GM23338 (cell line): ENCODE data around the gene TRIP10. TPM values are rescaled to one million over a fixed set of nuclear protein-coding genes. Genes with fewer than 3 reads are reported as not detected.
"Not testable (repeated sequence)": the region's sequence is repeated elsewhere in the genome, so short reads cannot be mapped to it uniquely, and the experiment has no call there.

Source experiments
- ATAC-seq: fragments of 200-7000 bp; cut with Tn5 transposase; 3 replicates; pipeline ENCODE4 v1.9.1; 2020
- DNase-seq: peaks from one replicate; pipeline ENCODE4 v3.0.0-alpha.2; 2015; ENCODE audit warnings: low spot score
- H2AFZ ChIP-seq: fragments of 200-600 bp; sonication (generic); 2 replicates; pipeline ENCODE4 v1.8.0; 2016; ENCODE audit warnings: antibody characterized with exemption, mild to moderate bottlenecking, moderate library complexity
- H3F3A ChIP-seq: fragments of 200-600 bp; sonication (generic); replicated peaks from 2 replicates; pipeline ENCODE4 v1.8.0; 2017; ENCODE audit warnings: antibody characterized with exemption, mixed run types, low read depth
- H3K27ac ChIP-seq: fragments of 200-600 bp; sonication (generic); 2 replicates; pipeline ENCODE4 v1.6.1; 2016; ENCODE audit warnings: low read depth
- H3K27me3 ChIP-seq: fragments of 200-600 bp; sonication (generic); 2 replicates; pipeline ENCODE4 v1.8.0; 2016; ENCODE audit warnings: mild to moderate bottlenecking, mixed run types, moderate library complexity; ENCODE audit not compliant: insufficient read depth
- H3K36me3 ChIP-seq: fragments of 200-600 bp; sonication (generic); 2 replicates; pipeline ENCODE4 v1.8.0; 2016; ENCODE audit warnings: mild to moderate bottlenecking; ENCODE audit not compliant: insufficient read depth
- H3K4me1 ChIP-seq: fragments of 200-600 bp; sonication (generic); 2 replicates; pipeline ENCODE4 v1.8.0; 2016; ENCODE audit warnings: mild to moderate bottlenecking, moderate library complexity; ENCODE audit not compliant: insufficient read depth
- H3K4me2 ChIP-seq: fragments of 200-600 bp; sonication (generic); 2 replicates; pipeline ENCODE4 v1.7.1; 2017; ENCODE audit warnings: mixed run types
- H3K4me3 ChIP-seq: fragments of 200-600 bp; sonication (generic); 2 replicates; pipeline ENCODE4 v1.6.1; 2016; ENCODE audit warnings: mixed run types
- H3K79me2 ChIP-seq: fragments of 200-600 bp; sonication (generic); replicated peaks from 2 replicates; pipeline ENCODE4 v1.8.0; 2017; ENCODE audit warnings: mild to moderate bottlenecking; ENCODE audit not compliant: insufficient read depth
- H3K9me2 ChIP-seq: fragments of 200-600 bp; sonication (generic); 2 replicates; pipeline ENCODE4 v1.8.0; 2017; ENCODE audit not compliant: insufficient read depth
- H4K20me1 ChIP-seq: fragments of 200-600 bp; sonication (generic); replicated peaks from 2 replicates; pipeline ENCODE4 v1.8.0; 2017; ENCODE audit warnings: mild to moderate bottlenecking; ENCODE audit not compliant: insufficient read depth
- H3K27ac Mint-ChIP-seq: 2 replicates; pipeline ENCODE4 v1.8.0; 2020; ENCODE audit warnings: inconsistent platforms, mild to moderate bottlenecking, moderate library complexity, mixed read lengths
- H3K27me3 Mint-ChIP-seq: 3 replicates; pipeline ENCODE4 v1.8.0; 2022; ENCODE audit warnings: low read depth, mild to moderate bottlenecking, moderate library complexity, mixed read lengths, inconsistent platforms; ENCODE audit not compliant: insufficient read depth, poor library complexity
- H3K36me3 Mint-ChIP-seq: 3 replicates; pipeline ENCODE4 v1.8.0; 2021; ENCODE audit warnings: low read depth, mild to moderate bottlenecking, inconsistent platforms, moderate library complexity, mixed read lengths
- H3K4me1 Mint-ChIP-seq: 3 replicates; pipeline ENCODE4 v1.8.0; 2020; ENCODE audit warnings: mild to moderate bottlenecking, inconsistent platforms, mixed read lengths
- H3K4me3 Mint-ChIP-seq: 3 replicates; pipeline ENCODE4 v1.8.0; 2021; ENCODE audit warnings: moderate library complexity, mild to moderate bottlenecking, inconsistent platforms, mixed read lengths
- H3K9me3 Mint-ChIP-seq: 3 replicates; pipeline ENCODE4 v1.8.0; 2020; ENCODE audit warnings: moderate library complexity, mild to moderate bottlenecking, inconsistent platforms, mixed read lengths
- CREB1 ChIP-seq: fragments of 250-450 bp; sonication (Bioruptor Pico); IDR thresholded peaks from 2 replicates; pipeline ENCODE4 v1.5.0; 2020; ENCODE audit warnings: low read depth, mild to moderate bottlenecking, moderate library complexity
- NANOG ChIP-seq: IDR thresholded peaks from 2 replicates; pipeline ENCODE4 v1.6.1; 2016; ENCODE audit warnings: antibody characterized with exemption, borderline replicate concordance
- POLR2AphosphoS5 ChIP-seq: IDR thresholded peaks from 2 replicates; pipeline ENCODE4 v1.6.1; 2016; ENCODE audit warnings: antibody characterized with exemption, low read depth
- STAT1 ChIP-seq: IDR thresholded peaks from one replicate; pipeline ENCODE4 v1.6.1; 2016; ENCODE audit warnings: antibody characterized with exemption; ENCODE audit not compliant: unreplicated experiment
- polyA plus RNA-seq: library from polyadenylated mRNA; unstranded; fragments of >200 nt; fragmentation: Nextera tagmentation; extraction: Ambion mirVana; gene quantifications from 2 replicates; pipeline ENCODE4 v1.2.1, GENCODE V29; 2016
- total RNA-seq: library from RNA; depleted of rRNA; stranded (reverse); fragments of >200 nt; shearing (Covaris generic); gene quantifications from 2 replicates; pipeline ENCODE4 v1.2.3, GENCODE V29; 2014
- TF ChIP-seq, protein P1 (sequence below): IDR thresholded peaks from one replicate; pipeline ENCODE4 v1.6.1; 2018; ENCODE audit warnings: antibody characterized with exemption; ENCODE audit not compliant: unreplicated experiment
- TF ChIP-seq, protein P2 (sequence below), 2 experiments: fragments of 200-600 bp in 1 of 2; sonication (generic) in 1 of 2; conservative IDR thresholded peaks; 2 replicates each; pipeline versions ENCODE4 v1.5.1 to v1.6.1; 2016 to 2017; ENCODE audit warnings: antibody characterized with exemption in 2 of 2, low read depth in 2 of 2, mild to moderate bottlenecking in 2 of 2, moderate library complexity in 1 of 2
- TF ChIP-seq, protein P3 (sequence below): IDR thresholded peaks from 2 replicates; pipeline ENCODE4 v1.6.1; 2016; ENCODE audit warnings: antibody characterized with exemption

The TRIP10 gene
- total and polyA plus RNA-seq, 2 experiments from 2014 or later = 56.8 to 68.5 TPM

DNA sequence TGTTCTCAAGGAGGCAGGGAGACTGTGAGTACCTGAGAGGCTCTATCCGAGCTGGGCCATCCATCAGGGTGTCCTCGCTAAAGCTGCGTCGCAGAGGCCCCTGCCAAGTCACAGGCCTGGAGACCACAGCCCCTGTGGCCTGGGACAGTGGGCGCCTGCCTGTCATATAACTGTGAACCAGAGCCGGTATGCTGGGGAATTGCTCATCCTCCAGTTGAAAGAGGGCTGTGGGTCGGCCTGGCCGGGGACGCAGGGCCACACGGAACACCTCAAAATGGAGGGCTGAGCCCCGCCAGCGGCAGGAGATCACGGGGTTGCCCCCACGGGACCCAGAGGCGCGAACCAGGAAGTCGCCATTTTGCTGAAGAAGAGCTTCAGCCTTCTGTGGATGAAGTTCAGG lies 21.1 kb downstream of the TRIP10 start:
- H3K4me3 ChIP-seq = no peak overlapping the region
- H3K27ac ChIP-seq = no peak overlapping the region
- no peaks in the 10 kb centered on the region for H3K27me3 ChIP-seq
- H3K9me3 Mint-ChIP-seq = no peaks in the 10 kb centered on the region; the same call in 2 of the 3 replicates
- H3K36me3 ChIP-seq = peaks cover 12% of the 10 kb centered on the region; the same call in 1 of the 2 replicates
- H2AFZ ChIP-seq = no peak overlapping the region
- DNase-seq (no peak), ATAC-seq (no peak)
- H3K9me2 ChIP-seq = no peaks in the 10 kb centered on the region
- H3K4me3 Mint-ChIP-seq = no peak overlapping the region
- no peaks in the 10 kb centered on the region; the same call in 1 of the 2 replicates for H3K4me1 ChIP-seq
- TF ChIP-seq POLR2AphosphoS5 (no peak), NANOG (no peak), CREB1 (no peak), STAT1 (no peak)
- TF ChIP-seq, protein P1, sequence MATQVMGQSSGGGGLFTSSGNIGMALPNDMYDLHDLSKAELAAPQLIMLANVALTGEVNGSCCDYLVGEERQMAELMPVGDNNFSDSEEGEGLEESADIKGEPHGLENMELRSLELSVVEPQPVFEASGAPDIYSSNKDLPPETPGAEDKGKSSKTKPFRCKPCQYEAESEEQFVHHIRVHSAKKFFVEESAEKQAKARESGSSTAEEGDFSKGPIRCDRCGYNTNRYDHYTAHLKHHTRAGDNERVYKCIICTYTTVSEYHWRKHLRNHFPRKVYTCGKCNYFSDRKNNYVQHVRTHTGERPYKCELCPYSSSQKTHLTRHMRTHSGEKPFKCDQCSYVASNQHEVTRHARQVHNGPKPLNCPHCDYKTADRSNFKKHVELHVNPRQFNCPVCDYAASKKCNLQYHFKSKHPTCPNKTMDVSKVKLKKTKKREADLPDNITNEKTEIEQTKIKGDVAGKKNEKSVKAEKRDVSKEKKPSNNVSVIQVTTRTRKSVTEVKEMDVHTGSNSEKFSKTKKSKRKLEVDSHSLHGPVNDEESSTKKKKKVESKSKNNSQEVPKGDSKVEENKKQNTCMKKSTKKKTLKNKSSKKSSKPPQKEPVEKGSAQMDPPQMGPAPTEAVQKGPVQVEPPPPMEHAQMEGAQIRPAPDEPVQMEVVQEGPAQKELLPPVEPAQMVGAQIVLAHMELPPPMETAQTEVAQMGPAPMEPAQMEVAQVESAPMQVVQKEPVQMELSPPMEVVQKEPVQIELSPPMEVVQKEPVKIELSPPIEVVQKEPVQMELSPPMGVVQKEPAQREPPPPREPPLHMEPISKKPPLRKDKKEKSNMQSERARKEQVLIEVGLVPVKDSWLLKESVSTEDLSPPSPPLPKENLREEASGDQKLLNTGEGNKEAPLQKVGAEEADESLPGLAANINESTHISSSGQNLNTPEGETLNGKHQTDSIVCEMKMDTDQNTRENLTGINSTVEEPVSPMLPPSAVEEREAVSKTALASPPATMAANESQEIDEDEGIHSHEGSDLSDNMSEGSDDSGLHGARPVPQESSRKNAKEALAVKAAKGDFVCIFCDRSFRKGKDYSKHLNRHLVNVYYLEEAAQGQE = no peak
- no peaks in the 10 kb centered on the region for H3F3A ChIP-seq
- no peaks in the 10 kb centered on the region for H4K20me1 ChIP-seq
- no peak overlapping the region for H3K4me2 ChIP-seq
- H3K27me3 Mint-ChIP-seq = peaks cover 4% of the 10 kb centered on the region
- H3K27ac Mint-ChIP-seq = no peak overlapping the region
- peaks cover 18% of the 10 kb centered on the region for H3K79me2 ChIP-seq
- peaks cover 2% of the 10 kb centered on the region; the same call in 2 of the 3 replicates for H3K4me1 Mint-ChIP-seq
- H3K36me3 Mint-ChIP-seq = peaks cover 40% of the 10 kb centered on the region

DNA sequence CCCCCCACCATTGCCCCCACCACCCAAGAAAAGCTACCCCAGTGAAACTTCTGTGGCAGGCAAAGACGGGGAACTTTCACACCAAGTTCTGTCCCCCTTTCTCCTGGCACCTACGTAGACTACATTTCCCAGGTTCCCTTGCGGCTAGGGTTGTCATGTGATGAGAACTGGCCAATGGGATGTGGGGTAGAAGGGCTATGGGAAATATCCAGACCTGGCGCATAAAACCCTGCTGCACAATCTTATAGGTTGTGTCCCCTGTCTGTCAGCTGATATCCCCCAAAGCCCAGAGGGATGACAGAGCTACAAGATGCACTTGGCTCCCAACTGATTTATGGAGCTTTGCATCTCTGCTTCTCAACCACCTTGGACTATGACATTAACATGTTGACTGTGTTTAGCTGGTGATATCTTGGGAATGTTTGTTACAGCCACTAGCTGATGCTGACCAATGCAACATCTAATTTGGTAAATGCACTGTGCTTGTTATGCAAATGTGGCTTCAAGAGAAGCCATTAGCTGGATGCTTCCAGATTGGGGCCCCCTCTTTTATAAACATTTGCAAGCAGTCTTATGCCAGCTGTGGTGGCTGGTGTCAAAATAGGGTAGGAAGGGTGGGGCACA lies 21.7 kb downstream of the TRIP10 start:
- Mint-ChIP-seq H3K9me3 (no peaks in the 10 kb centered on the region; the same call in 2 of the 3 replicates), H3K4me3 (no peak overlapping the region), H3K27ac (no peak overlapping the region), H3K36me3 (peaks cover 40% of the 10 kb centered on the region), H3K27me3 (peaks cover 4% of the 10 kb centered on the region), H3K4me1 (peaks cover 4% of the 10 kb centered on the region; the same call in 2 of the 3 replicates)
- H3K4me2 ChIP-seq = no peak overlapping the region
- H3F3A ChIP-seq = peaks cover under 1% of the 10 kb centered on the region; the same call in 1 of the 2 replicates
- no peak overlapping the region for H3K27ac ChIP-seq
- peaks cover 18% of the 10 kb centered on the region for H3K79me2 ChIP-seq
- peaks cover under 1% of the 10 kb centered on the region; the same call in 1 of the 2 replicates for H3K4me1 ChIP-seq
- H3K36me3 ChIP-seq = peaks cover 12% of the 10 kb centered on the region; the same call in 1 of the 2 replicates
- H3K27me3 ChIP-seq = no peaks in the 10 kb centered on the region
- H3K4me3 ChIP-seq = no peak overlapping the region
- TF ChIP-seq, protein P2, sequence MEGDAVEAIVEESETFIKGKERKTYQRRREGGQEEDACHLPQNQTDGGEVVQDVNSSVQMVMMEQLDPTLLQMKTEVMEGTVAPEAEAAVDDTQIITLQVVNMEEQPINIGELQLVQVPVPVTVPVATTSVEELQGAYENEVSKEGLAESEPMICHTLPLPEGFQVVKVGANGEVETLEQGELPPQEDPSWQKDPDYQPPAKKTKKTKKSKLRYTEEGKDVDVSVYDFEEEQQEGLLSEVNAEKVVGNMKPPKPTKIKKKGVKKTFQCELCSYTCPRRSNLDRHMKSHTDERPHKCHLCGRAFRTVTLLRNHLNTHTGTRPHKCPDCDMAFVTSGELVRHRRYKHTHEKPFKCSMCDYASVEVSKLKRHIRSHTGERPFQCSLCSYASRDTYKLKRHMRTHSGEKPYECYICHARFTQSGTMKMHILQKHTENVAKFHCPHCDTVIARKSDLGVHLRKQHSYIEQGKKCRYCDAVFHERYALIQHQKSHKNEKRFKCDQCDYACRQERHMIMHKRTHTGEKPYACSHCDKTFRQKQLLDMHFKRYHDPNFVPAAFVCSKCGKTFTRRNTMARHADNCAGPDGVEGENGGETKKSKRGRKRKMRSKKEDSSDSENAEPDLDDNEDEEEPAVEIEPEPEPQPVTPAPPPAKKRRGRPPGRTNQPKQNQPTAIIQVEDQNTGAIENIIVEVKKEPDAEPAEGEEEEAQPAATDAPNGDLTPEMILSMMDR (conservative IDR thresholded peaks at IDR 0.05; ENCODE audit: low read depth in 2 of 2) = no peak
- TF ChIP-seq, protein P3, sequence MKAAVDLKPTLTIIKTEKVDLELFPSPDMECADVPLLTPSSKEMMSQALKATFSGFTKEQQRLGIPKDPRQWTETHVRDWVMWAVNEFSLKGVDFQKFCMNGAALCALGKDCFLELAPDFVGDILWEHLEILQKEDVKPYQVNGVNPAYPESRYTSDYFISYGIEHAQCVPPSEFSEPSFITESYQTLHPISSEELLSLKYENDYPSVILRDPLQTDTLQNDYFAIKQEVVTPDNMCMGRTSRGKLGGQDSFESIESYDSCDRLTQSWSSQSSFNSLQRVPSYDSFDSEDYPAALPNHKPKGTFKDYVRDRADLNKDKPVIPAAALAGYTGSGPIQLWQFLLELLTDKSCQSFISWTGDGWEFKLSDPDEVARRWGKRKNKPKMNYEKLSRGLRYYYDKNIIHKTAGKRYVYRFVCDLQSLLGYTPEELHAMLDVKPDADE = peak; percentile 41; the same call in 1 of the 2 replicates
- no peak for TF ChIP-seq CREB1
- H4K20me1 ChIP-seq = no peaks in the 10 kb centered on the region
- DNase-seq (peak; percentile 68), ATAC-seq (peak; percentile 21; the same call in 1 of the 3 replicates)
- H2AFZ ChIP-seq = no peak overlapping the region
- H3K9me2 ChIP-seq = no peaks in the 10 kb centered on the region

DNA sequence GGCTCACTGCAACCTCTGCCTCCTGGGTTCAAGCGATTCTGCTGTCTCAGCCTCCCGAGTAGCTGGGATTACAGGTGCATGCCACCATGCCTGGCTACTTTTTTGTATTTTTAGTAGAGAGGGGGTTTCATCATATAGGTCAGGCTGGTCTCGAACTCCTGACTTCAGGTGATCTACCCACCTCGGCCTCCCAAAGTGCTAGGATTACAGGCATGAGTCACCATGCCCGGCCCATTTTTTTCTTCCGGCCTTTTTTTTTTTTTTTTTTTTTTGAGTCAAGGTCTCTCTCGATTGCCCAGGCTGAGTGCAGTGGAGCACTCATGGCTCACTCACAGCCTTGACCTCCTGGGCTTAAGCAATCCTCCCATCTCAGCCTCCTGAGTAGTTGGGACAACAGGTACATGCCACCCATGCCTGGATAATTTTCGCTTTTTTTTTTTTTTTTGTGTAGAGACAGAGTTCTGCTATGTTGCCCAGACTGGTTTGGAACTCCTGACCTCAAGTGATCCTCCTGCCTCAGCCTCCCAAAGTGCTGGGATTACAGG lies 22.8 kb downstream of the TRIP10 start:
- H3K27ac ChIP-seq, H3K27ac Mint-ChIP-seq, H3K27me3 Mint-ChIP-seq: not testable (repeated sequence)

More for the DNA sequence above, 22.8 kb downstream of the TRIP10 start:
- H3K4me3 ChIP-seq, H3K36me3 ChIP-seq, H3K9me3 Mint-ChIP-seq, H3F3A ChIP-seq, H3K4me3 Mint-ChIP-seq, H3K27me3 ChIP-seq, H4K20me1 ChIP-seq, H3K4me1 ChIP-seq, ATAC-seq, H3K4me2 ChIP-seq, H3K9me2 ChIP-seq, DNase-seq, H2AFZ ChIP-seq: not testable (repeated sequence)
- peaks cover 40% of the 10 kb centered on the region for H3K36me3 Mint-ChIP-seq
- H3K79me2 ChIP-seq = peaks cover 23% of the 10 kb centered on the region
- peaks cover 11% of the 10 kb centered on the region; the same call in 2 of the 3 replicates for H3K4me1 Mint-ChIP-seq
